HL-60/S4 (cell line): Measurements from ENCODE around the gene RRP36.
"Not testable (repeated sequence)": the region's sequence is repeated elsewhere in the genome, so short reads cannot be mapped to it uniquely, and the experiment has no call there.

Experiments
- in situ Hi-C: fragments of 300-500 bp; cut with MboI; formaldehyde crosslinking; loops from 2 replicates; pipeline ENCODE4 v1.14.3; 2022; ENCODE audit warnings: low sequenced_read_pairs

RRP36 gene

GRCh38 chr6:43036712-43037111 lies 15.3 kb downstream of the RRP36 start:
- in situ Hi-C loops: no loop called here

- in situ Hi-C loops: no loop called here
Observed at GRCh38 chr6:43037197-43037596, 15.8 kb downstream of the RRP36 start.

- in situ Hi-C loops: no loop called here
Observed at GRCh38 chr6:43037706-43038105, 16.3 kb downstream of the RRP36 start.

- in situ Hi-C loops: no loop called here
Observed at GRCh38 chr6:43038727-43039126, 17.3 kb downstream of the RRP36 start.

- in situ Hi-C loops: no loop called here
Observed at GRCh38 chr6:43040542-43041257, 19.3 kb downstream of the RRP36 start.

- in situ Hi-C loops: not testable (repeated sequence)
Observed at GRCh38 chr6:43041475-43041874, 20.1 kb downstream of the RRP36 start.

- in situ Hi-C loops: no loop called here
Observed at GRCh38 chr6:43043310-43043709, 21.9 kb downstream of the RRP36 start.

- in situ Hi-C loops: no loop called here
Observed at GRCh38 chr6:43045371-43045930, 24.0 kb downstream of the RRP36 start.

- in situ Hi-C loops: no loop called here
Observed at GRCh38 chr6:43047998-43048397, 26.6 kb downstream of the RRP36 start.

- in situ Hi-C loops: no loop called here
Observed at GRCh38 chr6:43050981-43051380, 29.6 kb downstream of the RRP36 start.

GRCh38 chr6:43052225-43052841 lies 30.9 kb downstream of the RRP36 start:
- in situ Hi-C loops: no loop called here

- in situ Hi-C loops: no loop called here
Observed at GRCh38 chr6:43052842-43053544, 31.6 kb downstream of the RRP36 start.

- in situ Hi-C loops: no loop called here
Observed at GRCh38 chr6:43053545-43054205, 32.3 kb downstream of the RRP36 start, which contains the start of gene CUL7. CUL7 (minus strand) TSS chr6:43053851; CDS start chr6:43052788, 1,063 bp downstream.

- in situ Hi-C loops: no loop called here
Observed at GRCh38 chr6:43054206-43054943, 33.0 kb downstream of the RRP36 start.

- in situ Hi-C loops: no loop called here
Observed at GRCh38 chr6:43055966-43056365, 34.5 kb downstream of the RRP36 start.

- in situ Hi-C loops: no loop called here
Observed at GRCh38 chr6:43058531-43058930, 37.1 kb downstream of the RRP36 start.

- in situ Hi-C loops: no loop called here
Observed at GRCh38 chr6:43059168-43060033, 38.0 kb downstream of the RRP36 start, which contains the start of the genes KLC4 and MRPL2. KLC4 (plus strand) TSS chr6:43059631; CDS start chr6:43061336, 1,705 bp downstream. MRPL2 (minus strand) TSS chr6:43059434; CDS start chr6:43059381, 53 bp downstream.

GRCh38 chr6:43060034-43060754 lies 38.8 kb downstream of the RRP36 start:
- in situ Hi-C loops: no loop called here
